Astrocyte of the cerebellum (primary cell): Measurements from ENCODE around the gene RIF1.
A peak's percentile ranks its signal among the peaks of the same experiment; 100 is the strongest.

Experiments used
- DNase-seq: peaks from one replicate; pipeline ENCODE4 v3.0.0-alpha.2; 2011; ENCODE audit warnings: low read depth
- H3K4me3 ChIP-seq: 2 replicates; pipeline ENCODE4 v1.5.1; 2011; ENCODE audit warnings: mild to moderate bottlenecking, low read depth, low read length, moderate library complexity
- in situ Hi-C: cut with HindIII; loops from 2 replicates; pipeline ENCODE4 v1.10.0; 2017; ENCODE audit warnings: low sequenced_read_pairs
- TF ChIP-seq, protein P1 (sequence below): IDR thresholded peaks from 2 replicates; pipeline ENCODE4 v1.5.1; 2012; ENCODE audit warnings: low read length, low read depth, moderate library complexity, mild to moderate bottlenecking; ENCODE audit errors: missing control alignments

Gene RIF1, protein sequence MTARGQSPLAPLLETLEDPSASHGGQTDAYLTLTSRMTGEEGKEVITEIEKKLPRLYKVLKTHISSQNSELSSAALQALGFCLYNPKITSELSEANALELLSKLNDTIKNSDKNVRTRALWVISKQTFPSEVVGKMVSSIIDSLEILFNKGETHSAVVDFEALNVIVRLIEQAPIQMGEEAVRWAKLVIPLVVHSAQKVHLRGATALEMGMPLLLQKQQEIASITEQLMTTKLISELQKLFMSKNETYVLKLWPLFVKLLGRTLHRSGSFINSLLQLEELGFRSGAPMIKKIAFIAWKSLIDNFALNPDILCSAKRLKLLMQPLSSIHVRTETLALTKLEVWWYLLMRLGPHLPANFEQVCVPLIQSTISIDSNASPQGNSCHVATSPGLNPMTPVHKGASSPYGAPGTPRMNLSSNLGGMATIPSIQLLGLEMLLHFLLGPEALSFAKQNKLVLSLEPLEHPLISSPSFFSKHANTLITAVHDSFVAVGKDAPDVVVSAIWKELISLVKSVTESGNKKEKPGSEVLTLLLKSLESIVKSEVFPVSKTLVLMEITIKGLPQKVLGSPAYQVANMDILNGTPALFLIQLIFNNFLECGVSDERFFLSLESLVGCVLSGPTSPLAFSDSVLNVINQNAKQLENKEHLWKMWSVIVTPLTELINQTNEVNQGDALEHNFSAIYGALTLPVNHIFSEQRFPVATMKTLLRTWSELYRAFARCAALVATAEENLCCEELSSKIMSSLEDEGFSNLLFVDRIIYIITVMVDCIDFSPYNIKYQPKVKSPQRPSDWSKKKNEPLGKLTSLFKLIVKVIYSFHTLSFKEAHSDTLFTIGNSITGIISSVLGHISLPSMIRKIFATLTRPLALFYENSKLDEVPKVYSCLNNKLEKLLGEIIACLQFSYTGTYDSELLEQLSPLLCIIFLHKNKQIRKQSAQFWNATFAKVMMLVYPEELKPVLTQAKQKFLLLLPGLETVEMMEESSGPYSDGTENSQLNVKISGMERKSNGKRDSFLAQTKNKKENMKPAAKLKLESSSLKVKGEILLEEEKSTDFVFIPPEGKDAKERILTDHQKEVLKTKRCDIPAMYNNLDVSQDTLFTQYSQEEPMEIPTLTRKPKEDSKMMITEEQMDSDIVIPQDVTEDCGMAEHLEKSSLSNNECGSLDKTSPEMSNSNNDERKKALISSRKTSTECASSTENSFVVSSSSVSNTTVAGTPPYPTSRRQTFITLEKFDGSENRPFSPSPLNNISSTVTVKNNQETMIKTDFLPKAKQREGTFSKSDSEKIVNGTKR (N-terminal part only)

DNA sequence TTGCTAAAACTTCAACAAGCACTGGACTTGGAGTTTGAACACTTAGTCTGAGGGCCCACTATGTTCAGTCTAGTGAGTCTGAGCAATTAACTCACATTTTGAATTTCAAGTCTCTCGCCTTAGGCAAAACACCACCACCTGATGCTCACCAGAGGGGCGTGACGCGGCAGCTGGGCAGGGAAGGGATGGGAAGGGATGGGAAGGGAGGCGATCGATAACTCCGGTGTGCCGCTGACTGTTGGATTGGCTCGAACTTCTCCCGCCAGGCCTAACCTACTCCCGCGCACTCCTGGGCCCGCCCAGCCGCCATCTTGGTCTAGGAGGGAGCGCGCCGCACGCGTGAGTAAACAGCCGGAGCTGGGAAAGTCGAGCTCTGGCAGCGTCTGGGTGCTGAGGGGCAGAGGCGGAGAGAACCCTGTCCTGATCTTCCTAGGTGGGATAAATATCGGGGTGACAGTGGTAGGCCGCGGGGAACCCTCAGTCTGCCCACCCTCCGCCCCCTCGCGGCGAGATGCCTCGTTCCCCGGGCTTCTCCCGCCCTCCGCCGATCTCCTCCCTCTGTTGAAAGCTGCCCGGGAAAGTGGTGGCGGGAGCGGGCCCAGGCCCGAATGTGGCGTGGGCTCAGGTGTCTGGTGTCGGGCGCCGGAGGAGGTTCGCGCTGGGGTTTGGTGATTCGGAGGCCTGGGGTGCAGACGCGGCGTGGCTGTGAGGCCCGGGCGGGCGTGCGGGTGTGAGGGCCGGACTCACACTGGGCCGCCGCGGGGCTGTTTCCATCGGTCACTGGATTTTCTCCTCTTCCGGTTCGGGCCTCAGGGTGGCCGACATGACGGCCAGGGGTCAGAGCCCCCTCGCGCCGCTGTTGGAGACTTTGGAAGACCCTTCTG, at the start of gene RIF1:
Gene RIF1 (plus strand): TSS at position 302 of the 884 bp plus-strand sequence. CDS start 522 bp downstream, at position 824.
- in situ Hi-C loops = no loop called here
- TF ChIP-seq, protein P1, sequence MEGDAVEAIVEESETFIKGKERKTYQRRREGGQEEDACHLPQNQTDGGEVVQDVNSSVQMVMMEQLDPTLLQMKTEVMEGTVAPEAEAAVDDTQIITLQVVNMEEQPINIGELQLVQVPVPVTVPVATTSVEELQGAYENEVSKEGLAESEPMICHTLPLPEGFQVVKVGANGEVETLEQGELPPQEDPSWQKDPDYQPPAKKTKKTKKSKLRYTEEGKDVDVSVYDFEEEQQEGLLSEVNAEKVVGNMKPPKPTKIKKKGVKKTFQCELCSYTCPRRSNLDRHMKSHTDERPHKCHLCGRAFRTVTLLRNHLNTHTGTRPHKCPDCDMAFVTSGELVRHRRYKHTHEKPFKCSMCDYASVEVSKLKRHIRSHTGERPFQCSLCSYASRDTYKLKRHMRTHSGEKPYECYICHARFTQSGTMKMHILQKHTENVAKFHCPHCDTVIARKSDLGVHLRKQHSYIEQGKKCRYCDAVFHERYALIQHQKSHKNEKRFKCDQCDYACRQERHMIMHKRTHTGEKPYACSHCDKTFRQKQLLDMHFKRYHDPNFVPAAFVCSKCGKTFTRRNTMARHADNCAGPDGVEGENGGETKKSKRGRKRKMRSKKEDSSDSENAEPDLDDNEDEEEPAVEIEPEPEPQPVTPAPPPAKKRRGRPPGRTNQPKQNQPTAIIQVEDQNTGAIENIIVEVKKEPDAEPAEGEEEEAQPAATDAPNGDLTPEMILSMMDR = peak; percentile 74
- peak; percentile 79 for DNase-seq
- peak within 1 kb of the TSS; percentile 75 for H3K4me3 ChIP-seq

GRCh38 chr2:151361674-151362370, 47.9 kb upstream of the RIF1 start:
- DNase-seq = no peak
- H3K4me3 ChIP-seq = no peak overlapping the region
- TF ChIP-seq, protein P1 = no peak
- in situ Hi-C loops = no loop called here

- DNase-seq = no peak
- in situ Hi-C loops = no loop called here
- no peak overlapping the region for H3K4me3 ChIP-seq
- TF ChIP-seq, protein P1 = no peak
These were observed 46.0 kb upstream of the RIF1 start for GRCh38 chr2:151363709-151364108.

DNA sequence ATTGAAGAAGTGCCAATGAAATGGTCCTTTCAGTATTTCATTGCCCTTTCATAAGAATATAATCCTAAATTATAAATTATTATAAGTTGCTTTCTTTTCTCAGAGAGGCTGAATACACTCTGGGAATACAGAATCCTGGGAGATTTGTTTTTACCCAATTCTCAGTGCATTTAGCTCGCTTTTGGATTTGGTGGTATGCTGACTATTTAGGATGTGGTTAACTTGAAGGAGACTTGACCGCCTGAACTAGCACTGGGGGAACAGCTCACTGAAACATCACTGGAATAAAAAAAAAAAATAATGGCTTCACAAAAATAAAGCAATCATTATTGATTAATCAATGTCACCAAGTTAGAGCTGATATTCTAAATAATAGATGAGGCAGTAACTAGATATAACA, 42.1 kb upstream of the RIF1 start:
- TF ChIP-seq, protein P1 = no peak
- H3K4me3 ChIP-seq = no peak overlapping the region
- DNase-seq = peak; percentile 54
- in situ Hi-C loops = no loop called here

DNA sequence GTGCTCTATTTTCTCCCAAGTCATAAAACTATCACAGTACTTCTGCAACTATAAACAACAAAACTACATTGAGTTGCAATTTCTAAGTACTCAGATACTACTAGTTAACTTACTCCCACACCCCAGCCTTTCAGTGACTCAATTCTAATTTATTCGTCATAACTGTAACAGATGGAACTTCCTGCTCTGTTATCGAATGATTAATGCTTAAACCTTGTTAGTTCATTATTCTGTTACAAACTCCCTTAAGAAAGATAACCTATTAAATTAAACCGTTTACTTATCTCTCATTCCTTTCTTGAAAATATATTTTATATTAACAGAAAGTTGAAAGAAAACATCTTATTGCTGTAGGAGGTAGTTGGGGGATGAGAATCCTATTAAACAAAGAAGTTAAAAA, 35.3 kb upstream of the RIF1 start:
- H3K4me3 ChIP-seq = no peak overlapping the region
- TF ChIP-seq, protein P1 = no peak
- peak; percentile 27 for DNase-seq
- in situ Hi-C loops = no loop called here
